ENCODE data around the gene SLC41A3.
"Not testable (repeated sequence)": the region's sequence is repeated elsewhere in the genome, so short reads cannot be mapped to it uniquely, and the experiment has no call there.

Gene SLC41A3

DNA sequence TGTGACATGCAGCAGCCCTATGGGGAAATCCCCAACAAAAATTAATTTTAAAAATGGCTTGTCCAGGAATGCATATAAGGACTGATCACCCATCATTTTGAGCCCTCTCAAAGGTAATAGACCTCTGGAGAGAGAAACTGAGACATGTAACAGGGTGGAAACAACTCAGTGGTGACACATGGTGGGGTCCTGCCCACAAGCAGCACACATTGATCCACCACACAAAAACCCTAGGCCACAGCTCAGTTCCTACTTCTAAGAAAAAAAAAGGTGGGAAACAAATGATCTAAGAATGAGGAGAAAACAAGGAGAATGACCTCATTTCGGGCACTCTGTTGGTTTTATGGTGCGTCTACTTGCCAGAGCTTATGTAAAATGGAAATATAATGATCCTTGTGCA, 1.9 kb upstream of the SLC41A3 start:
- Mint-ChIP-seq H3K36me3 (ENCODE audit: low read depth) (peaks cover 3% of the 10 kb centered on the region), H3K9me3 (peaks cover 6% of the 10 kb centered on the region), H3K4me3 (no peak overlapping the region), H3K4me1 (ENCODE audit: low read depth) (peaks cover 16% of the 10 kb centered on the region), H3K27ac (no peak overlapping the region), H3K27me3 (ENCODE audit: low read depth) (no peaks in the 10 kb centered on the region)

DNA sequence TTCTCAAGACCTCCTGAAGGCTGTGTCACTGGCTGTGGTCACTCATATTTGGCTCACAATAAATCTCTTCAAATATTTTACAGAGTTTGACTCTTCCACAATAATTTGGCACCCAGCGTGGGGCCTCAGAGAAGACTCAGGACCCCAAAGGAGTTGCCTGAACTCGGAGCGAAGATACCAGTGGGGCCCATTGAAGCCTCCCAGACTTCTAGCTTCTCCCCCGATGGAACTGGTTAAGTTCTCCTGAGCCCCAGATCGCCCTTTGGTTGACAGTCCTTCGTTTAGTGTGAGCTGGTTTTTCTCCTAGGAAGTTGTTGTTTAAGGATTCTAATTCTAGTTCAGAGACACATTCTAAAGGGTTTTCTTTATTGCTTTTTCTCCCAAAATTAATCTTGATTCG, 1.4 kb upstream of the SLC41A3 start:
- Mint-ChIP-seq H3K36me3 (ENCODE audit: low read depth) (peaks cover 3% of the 10 kb centered on the region), H3K4me3 (peak overlapping the region; percentile 64), H3K27ac (peak overlapping the region; percentile 41), H3K27me3 (ENCODE audit: low read depth) (no peaks in the 10 kb centered on the region), H3K9me3 (peaks cover 4% of the 10 kb centered on the region), H3K4me1 (ENCODE audit: low read depth) (peaks cover 16% of the 10 kb centered on the region)

DNA sequence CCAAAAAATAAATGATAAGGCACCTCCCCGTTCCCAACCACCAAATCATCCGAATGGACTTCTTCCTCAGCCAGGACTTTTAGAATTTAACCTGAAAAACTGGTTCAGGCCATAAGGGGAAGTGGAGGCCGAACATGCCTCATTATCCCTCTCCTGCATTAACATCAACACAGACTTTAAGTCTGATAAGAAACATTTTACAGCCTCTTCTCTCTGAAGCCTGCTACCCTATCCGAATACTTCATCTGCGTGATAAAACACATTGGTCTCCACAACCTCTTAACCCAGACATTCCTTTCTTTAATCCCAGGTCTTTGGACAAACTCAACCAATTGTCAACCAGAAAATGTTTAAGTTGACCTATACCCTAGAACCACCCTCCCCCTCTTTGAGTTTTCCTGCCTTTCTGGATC, 850 bp upstream of the SLC41A3 start:
- H3K4me1 Mint-ChIP-seq (ENCODE audit: low read depth): peaks cover 16% of the 10 kb centered on the region
- H3K36me3 Mint-ChIP-seq (ENCODE audit: low read depth): peaks cover 3% of the 10 kb centered on the region
- peak overlapping the region; percentile 41 for H3K27ac Mint-ChIP-seq

DNA sequence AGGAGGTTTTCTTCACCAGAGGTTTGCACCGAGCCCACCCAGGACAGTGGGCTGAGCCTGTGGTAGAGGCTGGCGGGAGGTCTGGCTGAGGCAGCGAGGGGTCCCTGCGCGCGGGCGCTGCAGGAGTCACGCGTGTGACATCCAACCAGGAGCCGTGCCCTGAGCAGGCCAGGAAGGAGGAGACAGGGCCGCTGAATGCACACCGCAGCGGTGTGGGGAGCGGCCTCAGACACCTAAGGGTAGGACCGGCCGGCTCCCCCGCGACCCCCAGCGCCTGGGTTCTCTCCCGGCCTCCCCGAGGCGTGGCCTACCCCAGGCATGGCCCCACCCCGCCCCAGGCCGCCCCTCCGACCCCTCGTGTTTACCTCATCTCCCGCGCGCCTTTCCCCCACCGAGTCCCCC, 412 bp downstream of the SLC41A3 start:
- Mint-ChIP-seq H3K9me3 (peaks cover 4% of the 10 kb centered on the region), H3K27ac (peak overlapping the region; percentile 92), H3K4me3 (peak overlapping the region; percentile 91), H3K4me1 (ENCODE audit: low read depth) (peaks cover 16% of the 10 kb centered on the region), H3K36me3 (ENCODE audit: low read depth) (peaks cover 3% of the 10 kb centered on the region), H3K27me3 (ENCODE audit: low read depth) (no peaks in the 10 kb centered on the region)

More for the DNA sequence above, 850 bp upstream of the SLC41A3 start:
- H3K4me3 Mint-ChIP-seq: peak overlapping the region; percentile 64
- H3K27me3 Mint-ChIP-seq (ENCODE audit: low read depth): no peaks in the 10 kb centered on the region
- H3K9me3 Mint-ChIP-seq: peaks cover 4% of the 10 kb centered on the region

DNA sequence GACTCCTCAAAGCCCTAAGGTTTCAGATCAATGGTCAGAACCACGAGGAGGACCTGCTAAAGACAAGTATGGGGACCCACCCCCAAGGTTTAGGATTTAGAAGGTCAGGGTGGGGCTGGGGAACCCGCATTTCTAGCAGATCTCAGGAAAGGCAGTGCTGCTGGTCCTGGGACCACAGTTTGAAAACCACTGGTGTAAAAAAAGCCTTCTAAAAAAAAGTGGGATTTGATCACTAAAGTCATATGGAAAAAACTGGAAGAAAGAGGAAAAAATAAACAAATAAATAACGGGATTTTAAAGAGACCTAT, 832 bp downstream of the SLC41A3 start:
- Mint-ChIP-seq H3K27ac (peak overlapping the region; percentile 92), H3K27me3 (ENCODE audit: low read depth) (no peaks in the 10 kb centered on the region), H3K4me3 (peak overlapping the region; percentile 91)

DNA sequence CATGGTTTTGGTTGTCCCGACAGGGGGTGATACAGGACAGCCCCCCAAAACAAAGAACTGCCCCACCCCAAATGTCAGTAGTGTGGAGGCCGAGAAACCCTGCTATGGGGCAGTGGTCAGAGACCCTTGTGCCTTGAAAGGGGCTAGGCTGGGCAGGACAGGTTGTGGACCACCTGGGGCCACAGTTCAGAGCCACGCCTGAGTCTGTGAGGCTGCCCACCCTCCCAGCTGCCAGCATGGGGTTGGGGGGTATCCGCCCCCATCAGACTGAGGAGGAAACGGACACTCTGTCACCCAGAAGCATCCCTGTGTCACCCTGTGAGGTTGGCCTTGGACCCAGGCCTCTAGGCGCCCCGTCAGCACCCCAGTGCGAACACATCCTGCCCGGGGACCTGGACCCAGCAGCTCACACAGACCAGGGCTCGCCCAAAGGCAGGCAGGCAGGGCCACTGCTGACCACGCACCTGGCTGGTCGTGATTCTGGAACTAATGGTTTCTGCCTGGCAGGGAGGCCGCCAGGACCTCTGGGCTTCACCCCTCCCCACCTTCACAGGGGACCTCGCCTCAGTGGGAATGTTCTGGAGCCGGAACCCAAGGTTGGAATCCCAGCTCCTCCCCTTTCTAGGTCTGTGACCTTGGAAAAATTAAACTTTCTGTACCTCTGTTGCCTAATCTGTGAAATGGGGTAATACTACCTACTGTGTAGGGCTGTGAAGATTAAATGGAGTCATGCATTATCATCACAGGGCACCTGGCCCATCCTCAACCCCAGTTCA, 1.4 kb downstream of the SLC41A3 start:
- peak overlapping the region; percentile 92 for H3K27ac Mint-ChIP-seq
- peaks cover 2% of the 10 kb centered on the region for H3K9me3 Mint-ChIP-seq
- no peaks in the 10 kb centered on the region for H3K27me3 Mint-ChIP-seq (ENCODE audit: low read depth)
- peak overlapping the region; percentile 91 for H3K4me3 Mint-ChIP-seq
- H3K4me1 Mint-ChIP-seq (ENCODE audit: low read depth): peaks cover 16% of the 10 kb centered on the region
- H3K36me3 Mint-ChIP-seq (ENCODE audit: low read depth): peaks cover 3% of the 10 kb centered on the region

More for the DNA sequence above, 832 bp downstream of the SLC41A3 start:
- Mint-ChIP-seq H3K4me1 (ENCODE audit: low read depth) (peaks cover 16% of the 10 kb centered on the region), H3K9me3 (peaks cover 4% of the 10 kb centered on the region), H3K36me3 (ENCODE audit: low read depth) (peaks cover 3% of the 10 kb centered on the region)

DNA sequence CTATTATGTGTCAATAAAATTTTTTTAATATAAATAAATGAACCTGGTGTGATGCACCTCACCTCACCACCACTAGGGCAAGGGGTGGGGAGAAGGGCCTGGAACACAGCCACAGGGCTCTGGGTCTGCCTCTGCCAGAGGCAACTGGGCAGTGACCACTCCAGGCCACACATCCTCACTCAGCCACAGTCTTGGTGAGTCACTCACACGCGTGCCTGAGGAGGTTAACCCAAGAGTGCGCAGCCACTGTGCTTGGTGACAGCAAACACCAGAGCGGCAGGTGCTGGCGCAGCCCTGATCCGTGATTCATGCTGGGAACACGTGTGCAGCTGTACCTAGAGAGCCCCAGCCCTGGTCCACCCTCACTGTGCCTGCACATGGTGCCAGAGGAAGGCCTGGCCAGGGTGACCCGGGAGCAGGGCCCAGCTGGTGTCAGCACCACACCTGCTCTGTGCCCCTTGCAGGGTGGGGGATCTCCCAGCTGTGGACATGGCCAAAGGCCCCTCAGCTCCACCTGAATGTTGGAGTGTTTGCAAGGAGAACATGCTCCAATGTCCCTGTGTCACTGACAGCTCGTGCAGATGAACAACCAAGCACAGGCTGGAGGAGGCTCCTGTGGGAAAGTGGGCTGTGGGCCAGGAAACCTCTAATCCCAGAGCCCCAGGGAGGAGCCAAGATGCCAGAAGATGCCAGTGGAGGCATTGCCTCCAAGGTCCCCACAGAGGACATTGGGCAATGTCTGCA, 2.1 kb downstream of the SLC41A3 start:
- Mint-ChIP-seq H3K27me3 (ENCODE audit: low read depth) (no peaks in the 10 kb centered on the region), H3K9me3 (no peaks in the 10 kb centered on the region), H3K4me3 (no peak overlapping the region), H3K36me3 (ENCODE audit: low read depth) (peaks cover 3% of the 10 kb centered on the region), H3K4me1 (ENCODE audit: low read depth) (peaks cover 16% of the 10 kb centered on the region), H3K27ac (no peak overlapping the region)

DNA sequence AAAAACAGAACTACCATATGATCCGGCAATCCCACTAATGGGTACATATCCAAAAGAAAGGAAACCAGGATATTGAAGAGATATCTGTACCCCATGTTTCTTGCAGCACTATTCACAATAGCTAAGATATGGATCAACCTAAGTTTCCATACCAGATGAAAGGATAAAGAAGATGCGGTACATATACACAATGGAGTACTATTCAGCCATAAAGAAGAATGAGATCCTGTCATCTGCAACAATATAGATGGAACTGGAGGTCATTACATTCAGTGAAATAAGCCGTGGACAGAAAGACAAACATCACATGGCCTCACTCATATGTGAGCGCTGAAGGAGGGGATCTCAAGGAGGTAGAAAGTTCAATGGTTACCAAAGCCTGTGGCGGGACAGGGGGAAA, 3.0 kb downstream of the SLC41A3 start:
- peaks cover 15% of the 10 kb centered on the region for H3K4me1 Mint-ChIP-seq (ENCODE audit: low read depth)
- no peaks in the 10 kb centered on the region for H3K9me3 Mint-ChIP-seq
- peaks cover 3% of the 10 kb centered on the region for H3K36me3 Mint-ChIP-seq (ENCODE audit: low read depth)
- H3K27ac Mint-ChIP-seq: no peak overlapping the region
- no peaks in the 10 kb centered on the region for H3K27me3 Mint-ChIP-seq (ENCODE audit: low read depth)
- H3K4me3 Mint-ChIP-seq: peak overlapping the region; percentile 29

DNA sequence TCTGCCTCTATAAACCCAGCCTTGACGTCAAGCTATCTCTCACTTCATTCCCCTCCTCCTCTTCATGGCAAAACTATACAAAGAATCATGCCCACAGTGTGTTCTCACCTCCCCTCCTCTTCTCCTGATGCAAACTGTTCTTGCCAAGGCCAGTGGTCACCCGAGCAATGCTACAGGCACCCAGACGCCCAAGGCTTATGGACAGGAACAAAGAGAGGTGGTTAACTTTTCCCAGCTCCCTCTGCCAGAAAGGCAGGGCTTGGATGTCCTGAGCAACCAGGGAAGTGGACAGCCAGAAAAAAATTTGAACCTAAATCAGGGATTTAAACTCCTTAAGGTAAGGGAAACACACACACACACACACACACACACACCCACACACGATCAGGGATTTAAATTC, 5.1 kb downstream of the SLC41A3 start:
- Mint-ChIP-seq H3K27ac (no peak overlapping the region), H3K9me3 (peaks cover under 1% of the 10 kb centered on the region)

DNA sequence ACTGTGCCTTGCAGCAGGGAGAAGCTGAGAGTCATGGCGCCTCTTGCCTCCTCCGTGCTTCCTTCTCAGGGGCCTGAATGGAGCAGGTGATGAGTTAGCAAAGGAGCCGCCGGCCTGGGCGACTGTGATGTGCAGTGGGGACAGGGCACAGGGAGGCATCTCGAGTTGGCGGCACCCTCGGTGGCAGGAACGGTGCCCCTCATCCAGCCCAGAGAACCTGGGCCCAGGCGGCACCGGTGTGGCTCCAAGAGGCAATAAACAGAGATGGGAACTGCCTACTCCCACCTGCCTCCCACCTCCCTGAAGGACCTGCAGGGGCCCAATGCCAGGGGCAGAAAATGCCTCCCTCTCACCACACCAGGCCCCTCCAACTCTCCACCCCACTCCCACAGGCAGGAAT, 6.2 kb downstream of the SLC41A3 start:
- H3K27me3 Mint-ChIP-seq (ENCODE audit: low read depth): no peaks in the 10 kb centered on the region
- H3K4me3 Mint-ChIP-seq: no peak overlapping the region
- peaks cover 5% of the 10 kb centered on the region for H3K9me3 Mint-ChIP-seq
- peaks cover under 1% of the 10 kb centered on the region for H3K4me1 Mint-ChIP-seq (ENCODE audit: low read depth)
- H3K36me3 Mint-ChIP-seq (ENCODE audit: low read depth): peaks cover 5% of the 10 kb centered on the region
- H3K27ac Mint-ChIP-seq: no peak overlapping the region

More for the DNA sequence above, 5.1 kb downstream of the SLC41A3 start:
- no peaks in the 10 kb centered on the region for H3K27me3 Mint-ChIP-seq (ENCODE audit: low read depth)
- H3K4me3 Mint-ChIP-seq: no peak overlapping the region
- H3K4me1 Mint-ChIP-seq (ENCODE audit: low read depth): peaks cover 5% of the 10 kb centered on the region
- peaks cover 3% of the 10 kb centered on the region for H3K36me3 Mint-ChIP-seq (ENCODE audit: low read depth)

DNA sequence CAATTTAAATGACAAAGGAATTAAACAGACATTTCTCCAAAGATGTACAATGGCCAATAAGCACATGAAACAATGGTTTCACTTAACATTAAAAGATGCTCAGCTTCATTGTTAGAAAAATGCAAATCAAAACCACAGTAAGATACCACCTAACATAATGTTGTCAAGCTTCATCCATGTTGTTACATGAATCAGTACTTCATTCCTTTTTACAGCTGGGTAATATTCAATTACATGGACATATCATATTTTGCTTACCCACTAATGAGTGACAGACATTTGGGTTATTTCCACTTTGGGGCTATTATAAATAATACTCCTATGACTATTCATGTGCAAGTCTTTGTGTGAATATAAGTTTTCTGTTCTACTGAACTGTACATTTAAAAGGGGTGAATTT, 7.8 kb downstream of the SLC41A3 start:
- Mint-ChIP-seq H3K36me3 (ENCODE audit: low read depth) (peaks cover 5% of the 10 kb centered on the region), H3K4me3 (no peak overlapping the region), H3K27ac (no peak overlapping the region), H3K27me3 (ENCODE audit: low read depth) (no peaks in the 10 kb centered on the region), H3K4me1 (ENCODE audit: low read depth) (no peaks in the 10 kb centered on the region), H3K9me3 (peaks cover 7% of the 10 kb centered on the region)

DNA sequence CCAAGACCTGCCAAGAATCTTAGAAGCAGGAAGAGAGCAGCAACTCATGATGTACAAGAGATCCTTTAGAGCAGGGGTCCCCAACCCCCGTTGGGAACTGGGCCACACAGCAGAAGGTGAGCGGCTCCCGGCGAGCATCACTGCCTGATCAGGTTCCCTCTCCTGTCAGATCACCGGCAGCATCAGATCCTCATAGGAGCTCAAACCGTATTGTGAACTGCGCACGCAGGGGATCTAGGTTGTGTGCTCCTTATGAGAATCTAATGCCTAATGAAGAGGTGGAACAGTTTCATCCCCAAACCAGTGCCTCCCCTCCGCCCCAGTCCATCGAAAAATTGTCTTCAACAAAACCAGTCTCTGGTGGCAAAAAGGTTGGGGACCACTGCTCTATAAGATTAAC, 13.8 kb downstream of the SLC41A3 start:
- peaks cover 2% of the 10 kb centered on the region for H3K36me3 Mint-ChIP-seq (ENCODE audit: low read depth)
- H3K9me3 Mint-ChIP-seq: peaks cover 7% of the 10 kb centered on the region
- H3K27ac Mint-ChIP-seq: no peak overlapping the region
- no peaks in the 10 kb centered on the region for H3K27me3 Mint-ChIP-seq (ENCODE audit: low read depth)
- no peaks in the 10 kb centered on the region for H3K4me1 Mint-ChIP-seq (ENCODE audit: low read depth)
- H3K4me3 Mint-ChIP-seq: no peak overlapping the region

DNA sequence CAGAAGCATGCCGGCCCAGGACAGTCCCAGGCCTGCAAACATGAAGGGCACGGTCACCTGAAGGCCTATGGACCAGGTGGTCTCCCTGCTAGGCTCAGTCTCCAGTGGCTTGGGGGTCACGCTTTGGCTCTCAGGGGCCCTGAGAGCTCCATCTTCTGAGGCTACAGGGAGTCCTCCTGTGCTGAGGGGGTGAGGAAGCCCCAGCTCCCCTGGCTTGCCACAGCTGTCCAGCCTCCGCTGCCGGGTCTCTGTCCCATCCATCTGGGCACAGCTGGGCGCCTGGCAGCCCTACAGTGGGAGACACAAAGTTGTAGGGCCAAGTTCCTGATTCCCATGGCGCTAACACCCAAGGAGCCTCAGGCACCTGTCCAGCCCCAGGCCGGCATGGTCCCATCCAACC, 16.0 kb downstream of the SLC41A3 start:
- H3K27ac Mint-ChIP-seq: no peak overlapping the region
- peaks cover 2% of the 10 kb centered on the region for H3K36me3 Mint-ChIP-seq (ENCODE audit: low read depth)
- H3K27me3 Mint-ChIP-seq (ENCODE audit: low read depth): no peaks in the 10 kb centered on the region

DNA sequence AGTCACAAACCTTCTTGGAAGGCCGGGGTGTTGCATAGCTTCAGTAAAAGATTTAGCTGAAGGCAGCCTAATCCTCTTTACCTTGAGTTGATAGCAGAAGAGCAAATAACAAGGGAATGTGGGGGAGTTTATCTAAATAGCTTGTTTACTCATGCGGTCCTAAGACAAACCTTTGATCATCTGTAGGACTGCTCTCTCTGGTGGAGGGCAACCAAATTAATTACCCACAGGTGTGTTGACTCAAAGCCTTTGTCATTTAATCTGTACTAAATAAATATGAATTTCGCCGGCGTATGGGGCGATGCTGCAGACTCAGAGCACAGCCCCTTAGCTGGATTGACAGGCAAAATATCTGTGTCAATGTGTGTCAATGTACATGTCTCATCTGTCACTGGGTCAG, 17.2 kb downstream of the SLC41A3 start:
- not testable (repeated sequence) for H3K4me1 Mint-ChIP-seq (ENCODE audit: low read depth); H3K36me3 Mint-ChIP-seq (ENCODE audit: low read depth); H3K4me3 Mint-ChIP-seq; H3K9me3 Mint-ChIP-seq; H3K27ac Mint-ChIP-seq; H3K27me3 Mint-ChIP-seq (ENCODE audit: low read depth)

More for the DNA sequence above, 16.0 kb downstream of the SLC41A3 start:
- Mint-ChIP-seq H3K4me1 (ENCODE audit: low read depth) (no peaks in the 10 kb centered on the region), H3K4me3 (no peak overlapping the region), H3K9me3 (peaks cover 4% of the 10 kb centered on the region)

DNA sequence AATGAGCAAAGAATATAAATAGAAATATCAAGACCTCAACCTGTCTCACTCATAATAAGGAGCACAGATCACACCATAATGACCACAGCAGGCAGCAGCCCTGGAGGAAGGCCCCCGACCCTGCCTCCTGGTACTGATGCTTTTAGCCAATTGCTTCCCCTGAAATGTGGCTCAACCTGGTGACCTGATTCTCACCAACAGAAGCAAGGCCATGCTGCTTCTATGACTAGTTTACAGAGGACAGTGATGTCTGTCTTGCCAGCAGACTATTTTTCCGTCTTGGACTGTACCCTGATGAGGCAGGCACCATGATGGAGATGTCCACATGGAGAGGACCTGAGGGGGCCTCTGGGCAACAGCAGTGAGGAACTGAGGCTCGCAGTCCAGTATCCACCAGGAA, 18.0 kb downstream of the SLC41A3 start:
- Mint-ChIP-seq H3K4me1 (ENCODE audit: low read depth) (no peaks in the 10 kb centered on the region), H3K36me3 (ENCODE audit: low read depth) (no peaks in the 10 kb centered on the region), H3K27ac (no peak overlapping the region), H3K27me3 (ENCODE audit: low read depth) (no peaks in the 10 kb centered on the region), H3K4me3 (no peak overlapping the region), H3K9me3 (no peaks in the 10 kb centered on the region)
